GM10266 (cell line): ENCODE results near the gene TTLL10.

Experiments
- DNase-seq: peaks from one replicate; pipeline ENCODE4 v3.0.0; 2012; ENCODE audit errors: extremely low spot score
- TF ChIP-seq, protein P1 (sequence below): IDR thresholded peaks from 2 replicates; pipeline ENCODE4 v1.5.1; 2012; ENCODE audit warnings: mild to moderate bottlenecking, low read depth; ENCODE audit not compliant: control insufficient read depth, insufficient read depth; ENCODE audit errors: missing control alignments

The TTLL10 gene

DNA sequence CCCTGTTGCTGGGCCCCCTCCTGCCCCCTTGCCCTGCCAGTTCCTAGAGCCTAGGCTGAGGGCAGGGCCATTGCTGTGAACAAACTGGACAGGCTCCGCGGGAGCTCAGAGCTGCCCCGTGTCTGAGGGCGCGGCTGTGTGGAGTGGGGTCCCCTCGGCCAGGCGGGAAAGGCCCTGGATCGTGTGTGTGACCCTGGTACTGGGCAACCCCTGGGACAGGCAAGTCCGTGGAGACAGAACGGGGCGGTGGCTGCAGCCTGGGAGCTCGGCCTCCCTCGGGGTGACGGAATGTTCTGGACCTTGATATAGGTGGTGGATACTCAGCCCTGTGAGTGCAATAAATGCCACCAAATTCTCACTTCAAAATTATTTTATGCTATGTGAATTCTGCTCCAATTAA, 30.0 kb upstream of the TTLL10 start:
- DNase-seq = no peak
- TF ChIP-seq, protein P1, sequence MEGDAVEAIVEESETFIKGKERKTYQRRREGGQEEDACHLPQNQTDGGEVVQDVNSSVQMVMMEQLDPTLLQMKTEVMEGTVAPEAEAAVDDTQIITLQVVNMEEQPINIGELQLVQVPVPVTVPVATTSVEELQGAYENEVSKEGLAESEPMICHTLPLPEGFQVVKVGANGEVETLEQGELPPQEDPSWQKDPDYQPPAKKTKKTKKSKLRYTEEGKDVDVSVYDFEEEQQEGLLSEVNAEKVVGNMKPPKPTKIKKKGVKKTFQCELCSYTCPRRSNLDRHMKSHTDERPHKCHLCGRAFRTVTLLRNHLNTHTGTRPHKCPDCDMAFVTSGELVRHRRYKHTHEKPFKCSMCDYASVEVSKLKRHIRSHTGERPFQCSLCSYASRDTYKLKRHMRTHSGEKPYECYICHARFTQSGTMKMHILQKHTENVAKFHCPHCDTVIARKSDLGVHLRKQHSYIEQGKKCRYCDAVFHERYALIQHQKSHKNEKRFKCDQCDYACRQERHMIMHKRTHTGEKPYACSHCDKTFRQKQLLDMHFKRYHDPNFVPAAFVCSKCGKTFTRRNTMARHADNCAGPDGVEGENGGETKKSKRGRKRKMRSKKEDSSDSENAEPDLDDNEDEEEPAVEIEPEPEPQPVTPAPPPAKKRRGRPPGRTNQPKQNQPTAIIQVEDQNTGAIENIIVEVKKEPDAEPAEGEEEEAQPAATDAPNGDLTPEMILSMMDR = no peak

DNA sequence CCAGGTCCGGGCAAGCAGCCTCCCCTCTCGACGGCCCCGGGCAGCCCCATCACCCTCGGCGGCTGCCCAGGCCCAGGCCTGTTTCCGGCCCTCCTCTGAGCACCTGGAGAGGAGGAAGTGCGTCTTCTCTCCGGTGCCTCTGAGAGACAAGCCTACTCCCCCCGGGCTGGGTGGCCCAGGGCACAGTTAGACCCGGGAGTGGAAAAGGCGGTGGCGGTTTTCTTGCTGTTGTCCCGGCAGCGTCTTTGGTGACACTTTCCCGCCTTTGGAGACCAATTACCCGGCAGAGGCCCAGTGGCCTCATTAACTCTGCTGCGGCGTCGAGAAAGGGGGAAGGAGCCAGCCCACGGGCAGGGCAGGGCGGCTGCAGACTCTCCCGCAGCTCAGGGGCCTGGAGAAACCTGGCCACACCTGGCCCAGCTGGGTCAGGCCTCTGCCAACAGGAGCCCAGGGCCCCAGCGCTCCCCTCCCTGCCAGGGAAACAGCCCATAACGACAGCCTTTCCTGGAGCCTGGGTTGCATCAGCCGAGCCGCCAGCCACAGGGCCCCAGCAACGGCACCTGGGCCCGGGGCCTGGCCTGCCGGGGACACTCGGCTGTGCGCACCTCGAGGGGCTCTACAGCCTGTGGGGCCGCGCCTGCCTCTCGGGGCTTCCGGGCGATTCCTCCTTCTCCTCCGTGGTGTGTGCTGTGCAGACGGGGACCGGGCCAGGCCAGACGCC, 29.4 kb upstream of the TTLL10 start:
- DNase-seq = peak; percentile 75

DNA sequence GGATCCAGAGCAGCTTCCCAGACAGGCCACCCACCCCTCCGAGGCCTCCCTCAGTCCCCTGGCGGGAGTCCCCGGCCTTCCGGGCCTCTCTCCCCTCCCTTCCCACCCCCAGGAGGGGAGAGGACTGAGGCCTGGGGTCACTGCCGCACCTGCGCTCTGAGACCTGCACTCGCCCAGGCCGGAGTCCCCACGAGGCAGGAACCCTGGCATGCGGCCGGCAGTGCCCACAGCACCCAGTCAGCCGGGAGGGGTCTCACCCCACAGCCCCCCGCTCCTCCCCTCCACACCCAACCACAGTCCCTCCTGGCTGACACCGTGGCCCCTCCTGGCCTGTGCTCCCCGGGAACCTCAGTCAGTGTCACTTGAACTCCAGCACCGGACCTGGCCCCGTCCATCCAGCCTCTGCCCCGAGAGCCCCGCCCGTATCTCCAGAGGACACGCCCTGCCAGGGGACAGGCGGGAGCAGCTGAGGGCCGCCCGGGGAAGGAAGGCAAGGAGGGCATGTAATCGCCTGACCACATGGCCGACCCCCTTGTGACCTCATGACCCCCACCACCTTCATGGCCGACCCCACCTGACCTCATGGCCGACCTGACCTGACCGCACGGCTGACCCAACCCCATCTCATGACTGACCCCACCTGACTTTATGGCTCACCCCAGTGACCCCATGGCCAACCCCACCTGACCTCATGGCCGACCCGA, 28.7 kb upstream of the TTLL10 start:
- TF ChIP-seq, protein P1 = no peak

More for the DNA sequence above, 29.4 kb upstream of the TTLL10 start:
- TF ChIP-seq, protein P1 = no peak

DNA sequence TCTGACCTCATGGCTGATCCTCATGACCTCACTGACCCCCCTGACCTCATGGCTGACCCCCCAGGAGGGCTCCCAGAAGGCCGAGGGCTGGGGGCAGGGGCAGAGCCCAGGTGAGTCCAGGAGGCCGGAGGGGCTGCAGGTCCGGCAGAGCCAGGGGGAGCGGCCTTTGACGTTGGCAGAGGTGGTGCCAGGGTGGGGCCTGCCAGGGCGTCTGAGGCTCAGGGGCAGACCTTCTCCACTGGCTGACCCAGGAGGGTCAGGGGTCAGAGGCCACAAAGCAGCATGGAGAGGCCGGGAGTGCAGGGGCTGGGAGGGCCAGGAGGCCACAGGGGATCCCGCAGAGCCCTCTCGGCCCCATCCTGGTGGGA, 28.1 kb upstream of the TTLL10 start:
- no peak for DNase-seq
- TF ChIP-seq, protein P1 = no peak

More for the DNA sequence above, 28.7 kb upstream of the TTLL10 start:
- DNase-seq = no peak

DNA sequence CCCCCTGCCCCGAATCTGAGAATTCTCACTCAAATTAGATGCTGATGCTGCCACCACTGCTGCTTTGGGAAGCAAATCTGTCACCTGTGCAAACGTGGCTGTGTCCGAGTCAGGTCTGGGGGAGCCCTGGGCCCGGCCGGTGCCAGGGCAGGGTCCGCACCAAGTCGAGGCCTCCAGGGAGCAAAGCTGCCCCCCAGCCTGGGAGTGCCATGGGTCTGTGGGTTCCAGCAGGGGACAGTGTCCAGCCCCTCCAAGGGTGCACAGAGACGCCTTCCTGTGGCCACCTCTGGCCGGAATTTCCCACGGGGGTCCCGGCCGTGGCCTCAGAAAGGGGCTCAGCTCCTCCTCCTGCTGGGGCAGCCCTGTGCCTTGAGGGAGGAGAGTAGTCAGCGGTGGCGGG, 27.7 kb upstream of the TTLL10 start:
- DNase-seq = no peak
- TF ChIP-seq, protein P1 = no peak

DNA sequence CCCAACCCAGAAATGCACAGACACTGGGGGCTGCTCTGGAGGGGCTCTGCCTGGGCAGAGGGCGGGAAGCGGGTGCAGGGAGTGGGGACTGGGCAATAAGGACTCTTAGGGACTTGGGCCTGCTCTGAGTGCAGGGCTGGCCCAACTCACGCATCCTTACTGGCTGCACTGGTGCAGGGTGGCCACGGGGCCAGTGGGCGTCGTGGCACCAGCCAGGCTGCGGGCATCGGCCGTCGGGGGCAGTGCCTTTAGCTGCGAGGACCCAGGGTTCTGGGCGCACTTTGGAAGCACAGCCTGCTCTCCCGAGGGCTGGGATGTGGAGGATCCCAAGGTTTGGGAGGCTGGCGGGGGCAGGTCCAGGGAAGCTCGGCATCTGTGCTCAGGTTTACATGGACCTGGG, 27.1 kb upstream of the TTLL10 start:
- no peak for DNase-seq
- TF ChIP-seq, protein P1 = no peak

DNA sequence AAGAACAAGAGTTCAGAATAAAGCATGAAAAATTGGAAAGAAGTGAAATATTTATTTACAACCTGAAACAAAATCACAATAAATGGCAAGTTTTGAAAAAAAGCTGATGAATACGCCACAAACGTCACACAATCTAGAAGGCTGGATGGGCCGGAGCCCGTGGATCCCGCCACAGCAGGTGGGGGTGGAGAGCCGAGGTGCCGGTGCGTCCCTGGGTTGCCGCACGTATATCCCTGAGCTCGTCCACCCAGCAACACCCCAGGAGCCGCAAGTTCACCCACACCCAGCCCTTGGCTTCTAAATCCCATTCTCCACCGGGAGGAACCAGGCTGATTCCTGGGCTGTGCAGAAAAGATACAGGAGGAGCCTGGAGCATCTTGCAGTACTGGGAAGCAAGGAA, 25.6 kb upstream of the TTLL10 start:
- TF ChIP-seq, protein P1 = no peak

More for the DNA sequence above, 25.6 kb upstream of the TTLL10 start:
- no peak for DNase-seq
